ENCODE results near the gene LDAF1. TPM values are rescaled to one million over a fixed set of nuclear protein-coding genes. Genes with fewer than 3 reads are reported as not detected.
A peak's percentile ranks its signal among the peaks of the same experiment; 100 is the strongest.
"Not testable (repeated sequence)": the region's sequence is repeated elsewhere in the genome, so short reads cannot be mapped to it uniquely, and the experiment has no call there.

LDAF1 gene
- total RNA-seq, result 1.4 TPM

GRCh38 chr16:21158208-21159110, at the start of gene LDAF1:
TSS of gene LDAF1 (plus strand) at chr16:21158674. CDS start at chr16:21161183, 2,509 bp downstream.
- peak; percentile 69 for DNase-seq (ENCODE audit: low spot score)
- peak; percentile 94 for ATAC-seq

GRCh38 chr16:21115551-21115950, 42.9 kb upstream of the LDAF1 start:
- not testable (repeated sequence) for ATAC-seq; DNase-seq (ENCODE audit: low spot score)

- DNase-seq (ENCODE audit: low spot score), result no peak
- ATAC-seq, result no peak
Observed at GRCh38 chr16:21116148-21116693, 42.3 kb upstream of the LDAF1 start.

GRCh38 chr16:21117567-21117966, 40.9 kb upstream of the LDAF1 start:
- DNase-seq (ENCODE audit: low spot score), result no peak
- ATAC-seq, result no peak

GRCh38 chr16:21120976-21121520, 37.4 kb upstream of the LDAF1 start:
- no peak for ATAC-seq

GRCh38 chr16:21125191-21125590, 33.3 kb upstream of the LDAF1 start:
- DNase-seq (ENCODE audit: low spot score) (no peak), ATAC-seq (no peak)

More at GRCh38 chr16:21120976-21121520, 37.4 kb upstream of the LDAF1 start:
- no peak for DNase-seq (ENCODE audit: low spot score)

GRCh38 chr16:21126518-21126917, 32.0 kb upstream of the LDAF1 start:
- ATAC-seq, result no peak

GRCh38 chr16:21128991-21129390, 29.5 kb upstream of the LDAF1 start:
- DNase-seq (ENCODE audit: low spot score) (no peak), ATAC-seq (no peak)

More at GRCh38 chr16:21126518-21126917, 32.0 kb upstream of the LDAF1 start:
- no peak for DNase-seq (ENCODE audit: low spot score)

- no peak for DNase-seq (ENCODE audit: low spot score)
Observed at GRCh38 chr16:21130811-21131210, 27.7 kb upstream of the LDAF1 start.

GRCh38 chr16:21134053-21134452, 24.4 kb upstream of the LDAF1 start:
- ATAC-seq, result no peak
- DNase-seq (ENCODE audit: low spot score), result no peak

More at GRCh38 chr16:21130811-21131210, 27.7 kb upstream of the LDAF1 start:
- ATAC-seq, result no peak

GRCh38 chr16:21145738-21146137, 12.7 kb upstream of the LDAF1 start:
- ATAC-seq (no peak), DNase-seq (ENCODE audit: low spot score) (no peak)

- DNase-seq (ENCODE audit: low spot score) (no peak), ATAC-seq (no peak)
Observed at GRCh38 chr16:21150375-21151001, 8.0 kb upstream of the LDAF1 start, which contains the start of gene DNAH3. TSS of gene DNAH3 (minus strand) at chr16:21150846. CDS start at chr16:21150319, 527 bp downstream.

GRCh38 chr16:21152160-21153030, 6.1 kb upstream of the LDAF1 start:
- not testable (repeated sequence) for DNase-seq (ENCODE audit: low spot score); ATAC-seq

- not testable (repeated sequence) for ATAC-seq; DNase-seq (ENCODE audit: low spot score)
Observed at GRCh38 chr16:21153124-21153729, 5.2 kb upstream of the LDAF1 start.

- not testable (repeated sequence) for DNase-seq (ENCODE audit: low spot score); ATAC-seq
Observed at GRCh38 chr16:21156011-21156410, 2.5 kb upstream of the LDAF1 start.

- DNase-seq (ENCODE audit: low spot score), result peak; percentile 47
- ATAC-seq, result peak; percentile 82
Observed at GRCh38 chr16:21156767-21157467, 1.6 kb upstream of the LDAF1 start.

- no peak for ATAC-seq
- no peak for DNase-seq (ENCODE audit: low spot score)
Observed at GRCh38 chr16:21157632-21158031, 842 bp upstream of the LDAF1 start.

GRCh38 chr16:21159281-21159951, 942 bp downstream of the LDAF1 start:
- ATAC-seq (no peak), DNase-seq (ENCODE audit: low spot score) (no peak)

GRCh38 chr16:21160276-21160675, 1.8 kb downstream of the LDAF1 start:
- ATAC-seq (no peak), DNase-seq (ENCODE audit: low spot score) (no peak)
